Activated naive CD8-positive, alpha-beta T cell treated with anti-CD3 and anti-CD28 coated beads, Interleukin-2, amount 50 U/mL, for 24 hours (primary cell): Measurements from ENCODE around the gene OGN.
A peak's percentile ranks its signal among the peaks of the same experiment; 100 is the strongest.

ENCODE experiments used
- ATAC-seq: fragments of 150-1000 bp; cut with Tn5 transposase; one replicate; pipeline ENCODE4 v1.10.0; 2021
- DNase-seq: peaks from one replicate; pipeline ENCODE4 v3.0.0; 2021
- H3K27ac Mint-ChIP-seq: one replicate; pipeline ENCODE4 v1.8.0; 2021; ENCODE audit warnings: mild to moderate bottlenecking, mixed read lengths
- H3K27me3 Mint-ChIP-seq: one replicate; pipeline ENCODE4 v1.8.0; 2021; ENCODE audit warnings: mixed read lengths
- H3K36me3 Mint-ChIP-seq: one replicate; pipeline ENCODE4 v1.8.0; 2021; ENCODE audit warnings: low read depth, mixed read lengths
- H3K4me1 Mint-ChIP-seq: one replicate; pipeline ENCODE4 v1.8.0; 2021; ENCODE audit warnings: mixed read lengths
- H3K4me3 Mint-ChIP-seq: one replicate; pipeline ENCODE4 v1.8.0; 2021; ENCODE audit warnings: mild to moderate bottlenecking, moderate library complexity, mixed read lengths
- H3K9me3 Mint-ChIP-seq: one replicate; pipeline ENCODE4 v1.8.0; 2021; ENCODE audit warnings: mixed read lengths

The OGN gene

GRCh38 chr9:92404042-92404836 is at the start of gene OGN:
Gene OGN, minus strand, starts transcription at chr9:92404578. Its CDS starts 1,171 bp downstream, at chr9:92403407.
- H3K27ac Mint-ChIP-seq, result no peak within 1 kb of the TSS
- H3K36me3 Mint-ChIP-seq, result no peaks in the 10 kb centered on the region
- H3K27me3 Mint-ChIP-seq, result no peaks in the 10 kb centered on the region
- ATAC-seq (no peak), DNase-seq (no peak)
- H3K4me3 Mint-ChIP-seq, result no peak within 1 kb of the TSS
- no peaks in the 10 kb centered on the region for H3K9me3 Mint-ChIP-seq
- peaks cover 34% of the 10 kb centered on the region for H3K4me1 Mint-ChIP-seq

- no peak overlapping the region for H3K4me3 Mint-ChIP-seq
- no peaks in the 10 kb centered on the region for H3K36me3 Mint-ChIP-seq
- no peaks in the 10 kb centered on the region for H3K27me3 Mint-ChIP-seq
- H3K4me1 Mint-ChIP-seq, result no peaks in the 10 kb centered on the region
- no peak overlapping the region for H3K27ac Mint-ChIP-seq
- ATAC-seq (no peak), DNase-seq (no peak)
- no peaks in the 10 kb centered on the region for H3K9me3 Mint-ChIP-seq
These were observed 42.2 kb upstream of the OGN start for GRCh38 chr9:92446536-92446935.

- Mint-ChIP-seq H3K9me3 (no peaks in the 10 kb centered on the region), H3K36me3 (no peaks in the 10 kb centered on the region), H3K27ac (no peak overlapping the region), H3K4me3 (no peak overlapping the region), H3K27me3 (no peaks in the 10 kb centered on the region), H3K4me1 (peaks cover 4% of the 10 kb centered on the region)
- DNase-seq (no peak), ATAC-seq (no peak)
These were observed 40.5 kb upstream of the OGN start for GRCh38 chr9:92444841-92445240.

GRCh38 chr9:92440751-92441046 is 36.3 kb upstream of the OGN start:
- DNase-seq, result no peak
- H3K27ac Mint-ChIP-seq, result no peak overlapping the region

GRCh38 chr9:92439921-92440750 is 35.8 kb upstream of the OGN start:
- Mint-ChIP-seq H3K4me1 (peaks cover 4% of the 10 kb centered on the region), H3K36me3 (no peaks in the 10 kb centered on the region), H3K4me3 (no peak overlapping the region), H3K9me3 (no peaks in the 10 kb centered on the region), H3K27ac (no peak overlapping the region), H3K27me3 (no peaks in the 10 kb centered on the region)
- no peak for DNase-seq
- ATAC-seq, result no peak

More at GRCh38 chr9:92440751-92441046, 36.3 kb upstream of the OGN start:
- peak; percentile 61 for ATAC-seq
- Mint-ChIP-seq H3K4me3 (no peak overlapping the region), H3K9me3 (no peaks in the 10 kb centered on the region), H3K27me3 (no peaks in the 10 kb centered on the region), H3K4me1 (peaks cover 4% of the 10 kb centered on the region), H3K36me3 (no peaks in the 10 kb centered on the region)

- H3K4me1 Mint-ChIP-seq, result peaks cover 4% of the 10 kb centered on the region
- no peaks in the 10 kb centered on the region for H3K36me3 Mint-ChIP-seq
- ATAC-seq (no peak), DNase-seq (no peak)
- H3K27ac Mint-ChIP-seq, result no peak overlapping the region
- no peaks in the 10 kb centered on the region for H3K27me3 Mint-ChIP-seq
- no peak overlapping the region for H3K4me3 Mint-ChIP-seq
- no peaks in the 10 kb centered on the region for H3K9me3 Mint-ChIP-seq
These were observed 34.6 kb upstream of the OGN start for GRCh38 chr9:92438900-92439526.

GRCh38 chr9:92435263-92435662 is 30.9 kb upstream of the OGN start:
- DNase-seq (no peak), ATAC-seq (no peak)
- Mint-ChIP-seq H3K4me3 (no peak overlapping the region), H3K9me3 (no peaks in the 10 kb centered on the region), H3K27ac (no peak overlapping the region), H3K36me3 (peaks cover 4% of the 10 kb centered on the region), H3K4me1 (no peaks in the 10 kb centered on the region), H3K27me3 (no peaks in the 10 kb centered on the region)

- peaks cover 7% of the 10 kb centered on the region for H3K36me3 Mint-ChIP-seq
- no peaks in the 10 kb centered on the region for H3K9me3 Mint-ChIP-seq
- H3K27ac Mint-ChIP-seq, result no peak overlapping the region
- ATAC-seq (no peak), DNase-seq (no peak)
- H3K27me3 Mint-ChIP-seq, result no peaks in the 10 kb centered on the region
- H3K4me1 Mint-ChIP-seq, result no peaks in the 10 kb centered on the region
- H3K4me3 Mint-ChIP-seq, result no peak overlapping the region
These were observed 28.7 kb upstream of the OGN start for GRCh38 chr9:92432972-92433548.

- ATAC-seq (no peak), DNase-seq (no peak)
- H3K4me3 Mint-ChIP-seq, result no peak overlapping the region
These were observed 28.0 kb upstream of the OGN start for GRCh38 chr9:92432350-92432749.

GRCh38 chr9:92429836-92430235 is 25.5 kb upstream of the OGN start:
- DNase-seq (no peak), ATAC-seq (no peak)
- Mint-ChIP-seq H3K27ac (no peak overlapping the region), H3K4me3 (no peak overlapping the region), H3K9me3 (no peaks in the 10 kb centered on the region), H3K36me3 (peaks cover 7% of the 10 kb centered on the region), H3K4me1 (no peaks in the 10 kb centered on the region), H3K27me3 (no peaks in the 10 kb centered on the region)

More at GRCh38 chr9:92432350-92432749, 28.0 kb upstream of the OGN start:
- Mint-ChIP-seq H3K9me3 (no peaks in the 10 kb centered on the region), H3K4me1 (no peaks in the 10 kb centered on the region), H3K27me3 (no peaks in the 10 kb centered on the region), H3K27ac (no peak overlapping the region), H3K36me3 (peaks cover 7% of the 10 kb centered on the region)

- no peaks in the 10 kb centered on the region for H3K9me3 Mint-ChIP-seq
- H3K27me3 Mint-ChIP-seq, result no peaks in the 10 kb centered on the region
- no peak for DNase-seq
- H3K4me3 Mint-ChIP-seq, result no peak overlapping the region
- H3K4me1 Mint-ChIP-seq, result no peaks in the 10 kb centered on the region
- H3K36me3 Mint-ChIP-seq, result peaks cover 5% of the 10 kb centered on the region
- no peak overlapping the region for H3K27ac Mint-ChIP-seq
- ATAC-seq, result no peak
These were observed 22.2 kb upstream of the OGN start for GRCh38 chr9:92426501-92427145.

GRCh38 chr9:92425474-92425873 is 21.1 kb upstream of the OGN start:
- Mint-ChIP-seq H3K9me3 (no peaks in the 10 kb centered on the region), H3K27ac (no peak overlapping the region), H3K4me1 (no peaks in the 10 kb centered on the region), H3K4me3 (no peak overlapping the region), H3K27me3 (no peaks in the 10 kb centered on the region), H3K36me3 (peaks cover 3% of the 10 kb centered on the region)
- no peak for ATAC-seq
- no peak for DNase-seq

- Mint-ChIP-seq H3K4me1 (no peaks in the 10 kb centered on the region), H3K36me3 (peaks cover 3% of the 10 kb centered on the region), H3K4me3 (no peak within 1 kb of the TSS), H3K9me3 (no peaks in the 10 kb centered on the region), H3K27me3 (no peaks in the 10 kb centered on the region), H3K27ac (no peak within 1 kb of the TSS)
- DNase-seq, result no peak
- no peak for ATAC-seq
These were observed 20.0 kb upstream of the OGN start, which contains the start of gene OMD for GRCh38 chr9:92424340-92424739. Gene OMD, minus strand, starts transcription at chr9:92424471. Its CDS starts 6,913 bp downstream, at chr9:92417558.

GRCh38 chr9:92423612-92424011 is 19.2 kb upstream of the OGN start:
- Mint-ChIP-seq H3K4me1 (no peaks in the 10 kb centered on the region), H3K9me3 (no peaks in the 10 kb centered on the region), H3K27me3 (no peaks in the 10 kb centered on the region), H3K36me3 (no peaks in the 10 kb centered on the region), H3K4me3 (no peak overlapping the region), H3K27ac (no peak overlapping the region)
- DNase-seq (no peak), ATAC-seq (no peak)
